Measurements from ENCODE around the gene RBMS1.
"Not testable (repeated sequence)": the region's sequence is repeated elsewhere in the genome, so short reads cannot be mapped to it uniquely, and the experiment has no call there.

Gene RBMS1

GRCh38 chr2:160437273-160437672 lies 56.3 kb downstream of the RBMS1 start:
- FAIRE-seq (no peak), DNase-seq (ENCODE audit: low spot score) (no peak)

- FAIRE-seq (no peak), DNase-seq (ENCODE audit: low spot score) (no peak)
Measured at GRCh38 chr2:160434254-160434948, 59.2 kb downstream of the RBMS1 start.

GRCh38 chr2:160433466-160434140 lies 60.0 kb downstream of the RBMS1 start:
- peak; percentile 24 for FAIRE-seq
- no peak for DNase-seq (ENCODE audit: low spot score)

DNA sequence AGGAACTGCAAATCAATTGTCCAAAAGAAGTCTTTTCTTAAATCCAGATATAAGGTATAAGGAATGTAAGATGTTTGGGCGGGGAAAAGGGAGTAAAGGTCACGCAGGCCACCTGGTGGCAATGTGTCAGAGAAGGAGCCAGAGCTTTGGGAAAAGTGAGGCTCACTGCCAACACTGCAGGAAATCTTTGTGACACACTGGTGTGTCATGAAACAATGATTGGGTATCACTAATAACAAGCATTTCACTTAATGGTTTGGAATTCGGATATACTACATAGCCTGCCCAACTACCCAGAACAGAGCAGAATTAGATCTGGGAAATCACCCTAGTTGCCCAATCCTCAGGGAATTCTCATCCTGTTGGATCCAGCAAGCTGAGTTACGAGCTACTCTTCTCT lies 61.0 kb downstream of the RBMS1 start:
- peak; percentile 97 for FAIRE-seq
- peak; percentile 94 for DNase-seq (ENCODE audit: low spot score)

GRCh38 chr2:160431441-160431840 lies 62.2 kb downstream of the RBMS1 start:
- DNase-seq (ENCODE audit: low spot score): no peak
- no peak for FAIRE-seq

DNA sequence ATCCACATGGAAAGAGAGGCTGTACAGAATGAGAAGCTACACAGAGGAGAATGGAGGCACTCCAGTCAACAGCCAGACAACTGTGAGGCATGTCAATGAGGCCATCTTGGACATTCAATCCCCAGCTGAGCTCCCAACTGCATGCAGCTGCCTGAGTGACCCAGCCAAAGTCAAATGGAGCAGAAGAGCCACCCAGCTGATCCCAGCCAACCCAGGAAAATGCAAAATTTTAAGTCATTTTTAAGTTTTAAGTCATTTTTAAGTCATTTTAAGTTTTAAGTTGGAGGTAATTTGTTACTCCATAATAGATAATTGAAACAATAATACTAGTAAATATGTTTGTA lies 63.6 kb downstream of the RBMS1 start:
- FAIRE-seq: no peak
- no peak for DNase-seq (ENCODE audit: low spot score)

GRCh38 chr2:160429248-160430000 lies 64.2 kb downstream of the RBMS1 start:
- DNase-seq (ENCODE audit: low spot score) (peak; percentile 30), FAIRE-seq (peak; percentile 83)

- FAIRE-seq: no peak
- DNase-seq (ENCODE audit: low spot score): no peak
Measured at GRCh38 chr2:160428405-160428763, 65.2 kb downstream of the RBMS1 start.

GRCh38 chr2:160427629-160428404 lies 65.8 kb downstream of the RBMS1 start:
- DNase-seq (ENCODE audit: low spot score) (no peak), FAIRE-seq (no peak)

DNA sequence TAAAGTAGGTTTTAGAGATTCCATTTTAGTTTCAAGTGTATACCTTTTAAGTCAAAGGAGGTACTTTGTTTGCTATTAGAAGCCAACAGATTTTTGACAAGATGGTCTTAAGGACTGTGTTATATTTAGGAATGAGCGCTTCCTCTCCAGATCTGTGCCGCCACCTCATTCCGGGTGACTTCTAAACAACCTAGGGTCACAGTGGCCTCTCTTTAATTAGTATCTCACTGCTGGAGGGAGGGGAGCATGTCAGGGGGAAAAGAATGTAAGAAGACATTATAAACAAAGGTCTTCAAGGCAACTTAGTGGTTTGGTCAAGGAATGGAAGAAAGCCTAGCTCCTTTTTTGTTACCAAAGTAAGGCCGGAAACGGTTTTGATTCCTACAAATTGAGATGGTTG lies 67.0 kb downstream of the RBMS1 start:
- DNase-seq (ENCODE audit: low spot score) (no peak), FAIRE-seq (no peak)

DNA sequence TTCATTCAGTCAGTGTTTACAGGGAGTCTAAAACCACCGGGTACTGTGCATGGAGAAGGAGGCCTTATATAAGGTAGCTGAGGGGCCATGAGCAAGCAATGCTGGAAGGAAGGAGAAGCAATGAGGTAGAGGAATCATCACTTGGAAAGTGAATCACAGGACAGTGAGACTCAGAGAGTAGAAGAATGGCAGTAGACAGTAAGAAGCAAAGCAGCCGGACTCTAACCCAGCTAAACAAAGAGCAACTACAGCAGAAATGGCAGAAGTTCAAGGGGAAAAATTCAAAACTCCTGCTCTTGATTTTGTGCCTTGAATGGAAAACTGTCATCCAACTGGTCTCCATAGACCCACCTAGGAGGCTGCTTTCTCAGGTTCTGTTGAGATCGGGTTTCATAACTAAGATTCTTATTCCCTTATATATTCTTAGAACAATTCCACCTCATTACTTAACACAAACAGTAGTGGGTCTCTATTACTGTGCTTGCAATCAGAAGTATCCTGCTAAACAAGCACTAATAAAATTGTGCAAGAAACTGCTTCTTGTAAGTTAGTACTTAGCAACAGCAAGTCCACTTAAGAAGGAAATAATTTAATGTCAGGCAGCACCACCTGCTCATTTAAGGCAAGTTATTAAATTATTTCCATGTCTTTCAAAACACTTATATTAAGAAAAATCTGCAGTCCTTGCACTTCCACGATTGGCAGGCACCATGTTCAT lies 68.0 kb downstream of the RBMS1 start:
- FAIRE-seq (no peak), DNase-seq (ENCODE audit: low spot score) (no peak)

DNA sequence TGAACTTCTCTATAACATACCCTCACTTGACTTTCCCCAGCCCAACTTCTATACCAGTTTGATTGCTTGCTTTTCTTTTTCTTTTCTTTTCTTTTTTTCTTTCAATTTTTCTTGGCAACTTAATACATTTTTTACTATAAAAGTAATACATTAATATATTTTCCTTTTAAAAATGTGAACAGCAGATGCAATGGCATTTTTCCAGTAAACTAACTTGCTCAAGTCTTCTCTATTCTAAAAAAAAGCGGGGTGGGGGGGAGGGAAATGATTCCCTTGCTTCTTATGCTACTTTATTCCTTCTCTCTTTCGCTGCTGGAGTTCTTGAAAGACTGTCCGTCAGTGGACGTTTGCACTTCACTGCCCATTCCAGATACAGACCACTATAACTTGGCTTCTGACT lies 70.5 kb downstream of the RBMS1 start:
- no peak for DNase-seq (ENCODE audit: low spot score)
- no peak for FAIRE-seq

DNA sequence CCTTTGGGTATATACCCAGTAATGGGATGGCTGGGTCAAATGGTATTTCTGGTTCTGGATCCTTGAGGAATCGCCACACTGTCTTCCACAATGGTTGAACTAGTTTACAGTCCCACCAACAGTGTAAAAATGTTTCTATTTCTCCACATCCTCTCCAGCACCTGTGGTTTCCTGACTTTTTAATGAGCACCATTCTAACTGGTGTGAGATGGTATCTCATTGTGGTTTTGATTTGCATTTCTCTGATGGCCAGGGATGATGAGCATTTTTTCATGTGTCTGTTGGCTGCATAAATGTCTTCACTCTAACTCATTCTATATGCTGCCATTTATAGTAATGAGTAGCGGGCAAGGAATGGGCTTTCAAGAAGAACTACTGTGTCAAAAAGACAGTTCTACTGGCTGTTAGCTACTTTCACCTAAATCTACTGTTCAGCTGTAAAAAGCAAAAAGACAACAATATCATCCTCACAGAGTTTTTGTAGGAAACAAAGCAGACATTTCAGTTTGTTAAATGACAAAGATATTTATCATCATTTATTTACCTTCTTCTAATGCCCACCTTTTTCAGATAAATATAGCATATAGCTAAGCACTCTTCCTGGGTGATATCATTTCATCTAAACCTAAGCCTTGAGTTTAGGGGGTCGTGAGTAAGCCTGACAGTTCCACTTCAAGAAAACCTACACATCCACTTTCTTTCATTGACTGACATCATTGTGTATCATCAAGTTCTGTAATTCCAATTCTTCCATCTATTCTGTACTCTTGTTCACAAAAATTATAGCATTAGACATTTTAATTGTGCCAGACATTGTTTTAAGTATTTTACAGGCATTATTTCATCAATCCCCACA lies 71.7 kb downstream of the RBMS1 start:
- not testable (repeated sequence) for FAIRE-seq; DNase-seq (ENCODE audit: low spot score)

- DNase-seq (ENCODE audit: low spot score): no peak
- FAIRE-seq: no peak
Measured at GRCh38 chr2:160420711-160421110, 72.9 kb downstream of the RBMS1 start.

- DNase-seq (ENCODE audit: low spot score): no peak
- no peak for FAIRE-seq
Measured at GRCh38 chr2:160419776-160420505, 73.7 kb downstream of the RBMS1 start.

GRCh38 chr2:160418853-160419252 lies 74.8 kb downstream of the RBMS1 start:
- FAIRE-seq: peak; percentile 64
- no peak for DNase-seq (ENCODE audit: low spot score)

- DNase-seq (ENCODE audit: low spot score) (no peak), FAIRE-seq (no peak)
Measured at GRCh38 chr2:160418398-160418765, 75.2 kb downstream of the RBMS1 start.

- FAIRE-seq: no peak
- peak; percentile 8 for DNase-seq (ENCODE audit: low spot score)
Measured at GRCh38 chr2:160417745-160418397, 75.7 kb downstream of the RBMS1 start.

DNA sequence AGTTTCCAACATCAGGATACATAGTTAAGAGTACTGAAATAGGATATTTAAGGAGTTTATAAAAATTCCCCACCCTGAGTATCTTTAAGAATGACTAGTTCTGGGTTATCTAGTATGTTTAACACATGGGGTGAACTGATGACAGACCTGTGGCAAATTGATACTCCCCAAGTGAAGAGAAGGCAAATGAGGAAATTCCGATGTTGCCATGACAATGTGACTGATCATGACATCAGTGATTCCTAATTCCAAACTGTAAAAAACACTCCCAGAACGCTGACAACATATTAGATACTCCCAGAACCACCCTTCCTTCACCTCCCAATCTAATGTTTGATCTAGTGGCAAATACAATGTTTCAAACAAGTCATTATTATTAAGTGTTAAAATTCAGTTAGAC lies 77.6 kb downstream of the RBMS1 start:
- FAIRE-seq (no peak), DNase-seq (ENCODE audit: low spot score) (peak; percentile 31)

Data from RCC 7860 (cell line).